NCI-H526 (cell line): ENCODE data around the gene MUC20.
"Not testable (repeated sequence)": the region's sequence is repeated elsewhere in the genome, so short reads cannot be mapped to it uniquely, and the experiment has no call there.

Experiments used
- DNase-seq, 2 experiments: peaks; one replicate each; lab custom pipeline; 2025; lab: John Stamatoyannopoulos, UW

Gene MUC20

GRCh38 chr3:195693428-195694216 is 27.2 kb upstream of the MUC20 start:
- no peak for DNase-seq

- DNase-seq: not testable (repeated sequence)
Measured at GRCh38 chr3:195694217-195695076, 26.3 kb upstream of the MUC20 start.

GRCh38 chr3:195696632-195697278 is 24.0 kb upstream of the MUC20 start:
- DNase-seq: no peak

GRCh38 chr3:195697582-195698324 is 23.0 kb upstream of the MUC20 start:
- no peak for DNase-seq

GRCh38 chr3:195698325-195698646 is 22.5 kb upstream of the MUC20 start:
- DNase-seq: no peak

- no peak for DNase-seq
Measured at GRCh38 chr3:195698647-195699387, 22.0 kb upstream of the MUC20 start.

GRCh38 chr3:195699388-195699771 is 21.4 kb upstream of the MUC20 start:
- DNase-seq: no peak

- DNase-seq: no peak
Measured at GRCh38 chr3:195699860-195700259, 20.9 kb upstream of the MUC20 start.

GRCh38 chr3:195700319-195700718 is 20.5 kb upstream of the MUC20 start:
- DNase-seq: no peak

- DNase-seq: no peak
Measured at GRCh38 chr3:195701042-195701915, 19.5 kb upstream of the MUC20 start.

GRCh38 chr3:195703776-195704175 is 17.0 kb upstream of the MUC20 start:
- no peak for DNase-seq

- no peak for DNase-seq
Measured at GRCh38 chr3:195704433-195704999, 16.3 kb upstream of the MUC20 start.

GRCh38 chr3:195705081-195705991 is 15.4 kb upstream of the MUC20 start:
- no peak for DNase-seq

- DNase-seq: no peak
Measured at GRCh38 chr3:195708061-195708460, 12.7 kb upstream of the MUC20 start.

GRCh38 chr3:195708626-195709481 is 11.9 kb upstream of the MUC20 start:
- no peak for DNase-seq

- no peak for DNase-seq
Measured at GRCh38 chr3:195709676-195710085, 11.1 kb upstream of the MUC20 start.

GRCh38 chr3:195710126-195710905 is 10.5 kb upstream of the MUC20 start:
- not testable (repeated sequence) for DNase-seq
